HG03520 (cell line): ENCODE data around the gene ITPKB.
A peak's percentile ranks its signal among the peaks of the same experiment; 100 is the strongest.

ENCODE experiments used
- ATAC-seq: cut with Tn5 transposase; IDR thresholded peaks from one replicate; pipeline ENCODE4 v1.9.1; 2021; ENCODE audit warnings: mild to moderate bottlenecking, moderate library complexity; ENCODE audit not compliant: unreplicated experiment

Gene ITPKB

DNA sequence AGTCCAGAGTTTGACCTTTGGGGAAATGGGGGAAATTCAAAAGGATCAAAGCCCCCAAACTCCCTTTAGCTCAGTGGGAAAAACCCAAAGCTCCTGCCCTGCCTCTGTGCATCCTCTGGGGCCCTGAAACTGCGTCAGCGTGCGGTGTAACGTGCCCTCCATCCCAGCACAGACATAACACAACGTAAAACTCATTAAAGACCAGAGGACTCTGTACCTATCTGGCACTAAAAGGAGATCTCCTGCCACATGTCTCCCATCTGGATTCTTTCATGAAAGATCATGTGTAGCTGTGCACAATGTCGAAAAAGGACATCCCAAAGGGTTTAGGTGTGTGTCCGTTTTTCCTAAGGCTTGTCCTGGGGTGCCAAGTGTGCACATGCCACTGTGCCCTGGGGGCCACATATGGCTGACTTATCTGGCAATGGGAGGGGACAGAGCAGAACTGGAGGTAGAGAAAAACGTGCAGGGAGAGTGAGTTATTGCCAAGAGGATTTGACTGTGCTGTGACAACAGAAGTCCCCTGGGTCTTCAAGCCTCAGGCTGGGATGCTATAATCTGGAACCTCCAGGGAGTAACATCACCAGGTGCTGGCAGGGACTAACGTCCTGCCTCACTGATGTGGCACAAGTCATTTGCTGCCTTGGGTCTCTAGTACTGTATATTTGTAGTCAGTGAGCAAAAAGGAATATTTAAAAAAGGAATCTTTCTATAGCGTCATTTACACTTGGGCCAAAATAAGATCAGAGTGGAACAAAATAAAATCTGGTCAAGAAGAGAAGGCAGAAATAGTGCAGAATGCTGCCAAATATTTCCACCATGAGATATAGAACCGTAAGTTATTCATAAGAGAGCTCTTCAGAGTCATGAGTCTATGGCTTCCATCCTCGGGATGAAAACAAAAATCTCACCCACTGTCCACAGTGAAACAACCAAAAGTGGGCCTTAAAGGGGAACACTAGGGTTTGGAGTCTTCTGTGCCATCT lies 52.3 kb downstream of the ITPKB start:
- no peak for ATAC-seq

- ATAC-seq = no peak
These were observed 53.8 kb downstream of the ITPKB start for GRCh38 chr1:226685196-226685820.

DNA sequence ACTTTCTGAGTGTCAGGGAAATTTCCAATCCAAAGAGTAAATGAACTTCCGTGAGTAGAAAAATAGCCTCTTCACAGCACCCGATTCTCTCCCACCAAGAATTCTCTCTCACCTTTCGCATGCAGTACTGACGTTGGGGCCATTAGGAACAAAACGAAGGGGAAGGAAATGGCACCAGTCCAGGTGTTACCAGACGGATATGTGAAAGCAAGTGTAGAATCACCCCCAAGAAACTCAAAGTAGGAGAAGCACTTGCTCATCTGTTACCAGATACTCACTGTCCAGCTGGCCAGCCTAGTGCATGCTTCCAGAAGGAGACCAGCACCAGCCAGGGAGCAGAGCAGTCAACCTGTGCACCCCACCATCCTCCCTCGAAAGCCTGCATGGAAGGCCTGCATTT lies 55.1 kb downstream of the ITPKB start:
- no peak for ATAC-seq

DNA sequence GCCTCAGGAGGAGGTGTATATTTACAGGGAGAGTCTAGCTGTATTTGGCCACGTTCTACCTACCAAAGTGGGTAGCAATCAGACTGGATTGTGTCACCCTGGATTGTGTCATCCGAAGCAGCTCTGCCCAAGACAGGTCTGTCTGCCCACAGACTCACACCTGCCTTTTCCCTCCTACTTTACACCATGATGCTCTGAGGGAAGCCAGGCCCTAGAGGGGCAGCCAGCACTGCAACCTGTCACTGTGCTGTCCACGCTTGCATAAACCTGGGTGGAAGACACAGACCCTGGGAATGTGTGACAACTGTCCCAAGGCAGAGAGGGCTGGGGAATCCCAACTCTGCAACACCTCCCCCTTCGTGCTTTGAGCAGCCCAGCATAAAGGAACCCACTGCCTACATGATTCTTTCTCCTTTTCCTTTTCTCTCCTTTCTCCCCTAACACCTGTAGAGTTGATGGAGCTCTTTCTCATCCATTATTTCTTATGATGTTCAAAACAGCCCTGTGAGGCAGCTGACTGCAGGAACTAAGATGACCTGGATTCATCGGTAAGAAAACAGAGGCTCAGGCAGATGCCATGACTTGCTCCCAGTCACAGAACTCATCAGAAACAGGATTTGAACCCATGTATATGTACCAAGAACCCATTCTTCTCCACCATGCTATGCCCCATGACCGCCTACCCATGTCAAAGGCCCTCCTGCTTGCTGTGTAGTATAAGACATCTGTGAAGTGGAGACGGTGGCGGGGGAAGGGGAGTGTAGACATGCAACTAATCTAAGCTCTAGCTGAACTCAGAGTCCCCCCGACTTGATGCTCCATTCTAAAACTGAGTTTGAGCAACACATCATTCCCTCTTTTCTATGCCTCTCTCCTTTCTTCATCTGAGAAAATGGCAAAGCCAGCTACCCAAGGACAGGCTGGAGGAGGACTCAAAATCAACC lies 55.9 kb downstream of the ITPKB start:
- no peak for ATAC-seq

DNA sequence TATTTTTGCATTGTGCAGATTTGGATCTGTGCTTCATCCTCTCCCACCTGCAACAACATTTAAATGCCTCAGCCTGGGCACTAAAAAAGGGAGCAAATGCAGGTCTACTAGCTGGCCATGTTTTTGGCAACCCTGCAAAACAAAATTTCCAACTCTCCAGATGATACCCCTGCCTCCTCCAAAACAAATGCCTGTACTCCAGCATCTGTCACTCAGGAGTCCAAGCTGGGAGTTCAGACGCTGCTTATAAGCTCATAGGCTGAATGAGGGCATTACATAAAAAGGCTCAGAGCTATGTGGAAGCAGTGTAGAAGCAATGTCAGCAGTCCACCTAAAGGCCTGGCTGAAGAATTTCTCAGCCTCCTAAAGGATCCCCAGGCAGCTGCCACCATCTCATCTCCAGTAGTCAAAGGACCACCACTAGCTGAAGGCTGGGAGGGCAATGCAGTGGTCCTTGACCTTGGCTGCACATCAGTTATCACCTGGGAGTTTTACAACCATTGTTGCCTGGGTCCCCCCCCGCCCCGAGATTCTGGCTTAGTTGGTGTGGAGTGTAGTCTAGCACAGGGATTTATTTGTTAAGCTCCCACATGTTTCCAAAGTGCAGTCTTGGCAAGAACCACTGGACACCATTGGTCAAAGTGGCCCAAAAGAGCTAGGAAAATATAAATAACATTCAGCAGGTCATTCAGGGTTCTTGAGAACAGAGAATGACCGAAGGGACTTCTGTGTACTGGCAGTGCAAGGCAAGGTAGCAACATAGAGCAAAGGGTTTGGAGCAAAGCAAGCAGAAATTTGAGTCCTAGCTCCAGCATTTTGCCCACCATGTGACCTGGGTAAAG lies 57.2 kb downstream of the ITPKB start:
- ATAC-seq = no peak

DNA sequence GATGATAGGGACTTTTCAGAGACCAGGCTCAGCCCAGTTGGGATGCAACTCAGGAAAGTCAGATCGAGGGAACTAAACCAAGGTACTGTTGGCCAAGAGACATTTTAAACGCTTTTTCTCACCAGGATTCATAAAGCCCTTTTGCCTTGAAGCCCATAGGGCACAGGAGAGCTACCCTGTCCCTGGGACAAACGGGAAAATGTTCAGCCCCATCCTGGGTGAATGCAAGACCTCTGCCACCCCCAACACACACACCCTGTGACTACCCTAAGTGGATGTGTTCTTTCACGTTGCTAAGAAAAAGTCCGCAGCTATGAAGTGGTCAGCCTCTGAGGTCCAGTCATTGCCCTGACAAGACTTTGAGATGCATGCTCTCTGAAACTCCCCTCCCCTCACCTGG lies 58.4 kb downstream of the ITPKB start:
- no peak for ATAC-seq

- no peak for ATAC-seq
These were observed 59.1 kb downstream of the ITPKB start for GRCh38 chr1:226679853-226680516.

DNA sequence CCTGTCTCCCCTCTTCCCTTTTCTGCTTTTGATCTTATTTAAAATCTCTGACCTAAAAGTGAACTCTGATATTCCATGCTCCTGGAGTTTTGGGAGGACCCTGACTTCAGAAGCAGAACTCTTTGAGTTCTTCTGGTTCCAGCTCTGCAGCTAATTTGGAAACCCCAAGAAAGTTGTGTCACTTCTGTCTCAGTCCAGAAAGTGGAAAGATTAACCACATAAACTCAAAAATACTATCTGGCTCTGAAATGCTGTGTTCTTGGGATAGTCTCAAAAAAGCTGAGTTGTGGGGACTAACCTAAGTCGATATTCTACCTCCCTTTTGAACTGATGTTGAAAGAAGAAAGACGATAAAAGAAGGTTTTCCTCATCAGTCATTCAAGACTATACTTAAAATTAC lies 59.8 kb downstream of the ITPKB start:
- ATAC-seq = no peak

GRCh38 chr1:226678701-226679100 lies 60.4 kb downstream of the ITPKB start:
- ATAC-seq = no peak

DNA sequence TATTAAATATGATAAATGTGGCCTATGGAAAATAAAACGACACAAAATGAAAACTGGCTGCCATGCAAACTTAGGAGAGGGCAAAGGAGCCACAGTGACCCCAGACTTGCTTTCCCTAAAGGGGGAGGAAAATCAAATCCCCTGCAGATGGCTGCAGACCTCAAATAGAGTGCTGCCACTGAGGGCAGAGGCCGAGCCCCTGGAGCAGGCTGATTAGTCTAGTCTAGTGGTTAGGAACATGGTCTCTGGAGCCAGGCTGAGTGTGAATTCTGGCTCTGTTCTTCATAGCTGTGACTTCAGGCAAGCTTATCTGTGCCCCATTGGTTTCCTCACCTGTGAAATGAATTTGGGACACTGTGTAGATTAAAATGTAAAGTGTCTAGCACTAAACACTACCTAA lies 60.8 kb downstream of the ITPKB start:
- ATAC-seq = no peak

DNA sequence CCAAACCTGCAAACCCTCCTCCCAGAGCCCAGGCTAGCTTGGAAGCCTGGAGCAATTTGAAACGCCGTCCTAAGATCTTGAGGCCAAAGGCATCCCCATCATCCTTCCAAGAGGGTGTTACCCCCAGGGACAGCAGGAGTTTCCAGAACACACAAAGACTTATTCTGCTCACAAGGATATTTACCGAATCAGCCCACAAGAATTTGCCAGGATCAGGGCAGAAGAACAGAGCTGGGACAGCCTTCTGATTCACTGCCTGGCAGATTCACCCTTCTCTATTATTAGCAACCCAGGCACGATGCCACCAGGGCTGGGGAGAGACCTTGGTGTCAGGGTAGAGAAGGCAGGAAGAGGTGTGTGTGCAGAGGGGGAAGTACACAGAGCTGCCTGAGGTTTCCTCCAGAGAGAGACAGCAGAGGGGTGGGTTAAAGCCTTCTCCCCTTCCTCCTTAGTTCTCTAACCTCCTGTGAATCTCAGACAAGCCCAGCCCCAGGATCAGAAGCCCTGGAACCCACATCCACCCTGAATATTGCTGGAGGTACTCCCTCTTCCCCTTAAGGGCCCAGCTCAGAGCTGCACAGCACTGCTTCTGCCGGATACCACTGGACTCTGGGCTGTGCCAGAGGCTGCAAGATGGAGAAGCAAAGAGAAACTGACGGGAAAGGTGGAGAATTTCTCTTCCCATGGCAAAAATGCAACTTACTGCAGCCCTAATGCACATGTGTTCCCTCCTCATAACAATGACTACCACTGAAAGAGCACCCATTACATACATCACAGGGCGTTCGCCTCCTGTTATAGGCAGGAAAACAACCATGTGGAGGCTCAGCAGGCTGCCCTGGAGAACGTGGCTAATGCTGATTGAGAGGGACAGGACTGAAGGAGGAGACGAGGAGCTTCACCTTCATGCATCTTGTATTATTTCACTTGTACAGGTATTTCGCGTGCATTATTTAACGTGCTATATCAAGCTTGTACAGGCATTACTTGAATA lies 61.8 kb downstream of the ITPKB start:
- no peak for ATAC-seq

- no peak for ATAC-seq
These were observed 62.7 kb downstream of the ITPKB start for GRCh38 chr1:226676381-226676780.

- ATAC-seq = no peak
These were observed 63.2 kb downstream of the ITPKB start for GRCh38 chr1:226675715-226676357.

DNA sequence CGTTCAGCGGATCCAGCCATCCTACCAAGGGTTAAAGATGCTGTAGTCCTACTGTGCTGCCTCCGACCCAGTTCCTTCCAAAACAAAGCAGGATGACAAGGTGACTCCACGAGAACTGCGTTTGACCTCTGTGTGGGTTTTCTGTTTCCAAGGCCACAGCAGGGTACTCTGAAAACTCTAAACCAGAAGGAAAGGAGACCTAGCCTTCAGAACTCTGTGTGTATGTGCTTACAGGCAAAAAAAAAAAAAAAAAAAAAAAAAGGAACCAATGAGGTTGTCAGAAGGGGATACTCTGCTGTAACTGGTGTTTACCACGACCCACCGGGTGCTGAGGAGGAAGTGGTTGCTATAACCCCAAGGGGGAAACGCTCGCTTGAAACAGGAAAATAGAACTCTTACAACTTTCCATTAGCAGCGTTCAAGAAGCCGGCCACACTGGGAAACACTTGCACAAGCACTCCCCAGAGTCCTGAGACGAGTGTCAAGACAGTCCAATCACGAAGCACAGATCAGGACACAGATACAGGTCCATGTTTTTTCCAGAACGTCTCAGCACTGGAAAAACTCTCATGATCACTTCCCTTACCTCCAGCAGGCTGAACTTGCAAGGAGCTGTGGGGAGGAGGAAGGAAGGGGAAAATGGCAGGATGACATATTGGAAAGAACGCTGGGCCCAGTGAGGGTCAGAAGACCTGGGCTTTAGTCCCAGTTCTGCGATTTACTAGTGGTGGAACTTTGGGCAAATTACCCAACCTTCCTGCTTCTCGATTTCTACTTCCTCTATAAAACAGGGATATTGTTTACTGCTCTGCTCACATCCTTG lies 64.0 kb downstream of the ITPKB start:
- peak; percentile 72 for ATAC-seq

DNA sequence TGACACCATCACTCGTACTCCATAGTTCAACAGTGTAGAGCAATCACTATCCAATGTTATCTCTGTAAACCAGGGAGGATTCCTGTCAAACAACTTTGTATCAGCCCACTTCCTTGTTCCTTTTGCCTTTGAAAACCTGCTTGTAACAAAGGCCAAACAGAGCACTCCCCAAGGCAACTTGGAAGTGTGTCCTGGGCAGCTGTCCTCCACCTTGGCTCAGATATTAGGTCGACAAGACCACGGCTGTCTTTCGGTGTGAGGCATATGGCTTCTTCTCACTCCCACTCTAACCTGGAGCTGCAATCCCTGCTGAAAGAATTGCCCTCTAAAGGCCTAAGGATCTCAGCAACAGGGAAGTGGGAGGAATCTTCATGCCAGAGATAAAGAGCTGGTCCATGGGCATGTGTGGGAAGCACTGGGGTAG lies 66.7 kb downstream of the ITPKB start:
- no peak for ATAC-seq

DNA sequence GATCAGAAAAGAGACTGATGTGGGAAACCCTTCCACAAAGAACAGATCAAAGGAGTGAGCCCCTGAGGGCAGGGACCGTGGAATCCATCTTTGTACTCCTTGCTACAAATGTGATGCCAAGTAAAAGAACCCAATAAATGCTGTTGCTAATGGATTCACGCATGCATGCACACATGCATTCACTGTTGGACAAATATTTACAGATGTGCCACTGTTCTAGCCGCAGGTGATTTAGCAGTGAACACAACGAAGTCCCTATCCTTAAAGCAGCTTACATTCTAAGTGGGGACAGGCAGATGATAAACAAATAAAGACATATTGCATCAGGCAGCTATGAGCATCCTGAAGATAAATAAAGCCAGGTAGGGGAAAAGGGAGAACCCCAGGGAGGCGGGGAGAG lies 67.8 kb downstream of the ITPKB start:
- no peak for ATAC-seq

GRCh38 chr1:226670073-226670472 lies 69.0 kb downstream of the ITPKB start:
- no peak for ATAC-seq
